WI38 (cell line): Measurements from ENCODE around the gene PCNT.

ENCODE experiments used
- H3K4me3 ChIP-seq: 2 replicates; pipeline ENCODE4 v1.5.1; 2011; ENCODE audit warnings: low read depth, mild to moderate bottlenecking, control low read depth, low read length
- CTCF ChIP-seq: IDR thresholded peaks from 2 replicates; pipeline ENCODE4 v1.5.1; 2012; ENCODE audit warnings: low read depth, mild to moderate bottlenecking, control low read depth, low read length

Gene PCNT

GRCh38 chr21:46317710-46318463, 6.1 kb upstream of the PCNT start:
- TF ChIP-seq CTCF, result no peak
- H3K4me3 ChIP-seq, result no peak overlapping the region

- no peak for TF ChIP-seq CTCF
- no peak overlapping the region for H3K4me3 ChIP-seq
Observed at GRCh38 chr21:46318464-46318845, 5.5 kb upstream of the PCNT start.

GRCh38 chr21:46319186-46319585, 4.8 kb upstream of the PCNT start:
- H3K4me3 ChIP-seq, result no peak overlapping the region
- no peak for TF ChIP-seq CTCF

- H3K4me3 ChIP-seq, result no peak overlapping the region
- TF ChIP-seq CTCF, result no peak
Observed at GRCh38 chr21:46320331-46320801, 3.6 kb upstream of the PCNT start.

- H3K4me3 ChIP-seq, result peak overlapping the region; percentile 94
- TF ChIP-seq CTCF, result no peak
Observed at GRCh38 chr21:46322351-46323226, 1.4 kb upstream of the PCNT start.

- H3K4me3 ChIP-seq, result peak overlapping the region; percentile 94
- TF ChIP-seq CTCF, result no peak
Observed at GRCh38 chr21:46323227-46323709, 688 bp upstream of the PCNT start.
